ENCODE measurements around the gene RALGAPB.

The RALGAPB gene

GRCh38 chr20:38584099-38584763, 111.6 kb downstream of the RALGAPB start:
- H3K79me2 ChIP-seq (ENCODE audit: insufficient read depth, low read length): no peaks in the 10 kb centered on the region
- no peaks in the 10 kb centered on the region for H3K36me3 ChIP-seq (ENCODE audit: insufficient read depth, low read length)
- no peaks in the 10 kb centered on the region for H3K9me3 ChIP-seq (ENCODE audit: insufficient read depth, low read length, severe bottlenecking)
- no peaks in the 10 kb centered on the region for H3K27me3 ChIP-seq (ENCODE audit: insufficient read depth, low read length, poor library complexity)
- H3K4me1 ChIP-seq (ENCODE audit: insufficient read depth, low read length): no peaks in the 10 kb centered on the region
- no peaks in the 10 kb centered on the region; the same call in 1 of the 2 replicates for H4K20me1 ChIP-seq (ENCODE audit: insufficient read depth, low read length)
- no peak for TF ChIP-seq CTCF (IDR thresholded peaks at IDR 0.05; ENCODE audit: borderline replicate concordance, extremely low read depth, low read length, poor library complexity, severe bottlenecking)
- TF ChIP-seq EZH2 (IDR thresholded peaks at IDR 0.05; ENCODE audit: borderline replicate concordance, low read depth, low read length, severe bottlenecking): no peak
- ATAC-seq (ENCODE audit: insufficient read depth, low read depth) (no peak), DNase-seq (no peak)
- no peak overlapping the region for H3K27ac ChIP-seq (ENCODE audit: low read length)
- no peak overlapping the region for H2AFZ ChIP-seq (ENCODE audit: low read depth, low read length)
- no peak overlapping the region for H3K4me2 ChIP-seq (ENCODE audit: insufficient read depth, low read length)
- H3K4me3 ChIP-seq (ENCODE audit: low read depth in 1 of 2, low read length in 2 of 2): no peak overlapping the region
- no peak overlapping the region for H3K9ac ChIP-seq (ENCODE audit: low read depth, low read length)

GRCh38 chr20:38585404-38586180, 112.9 kb downstream of the RALGAPB start:
- Histone ChIP-seq H3K27me3 (ENCODE audit: insufficient read depth, low read length, poor library complexity) (no peaks in the 10 kb centered on the region), H3K9ac (ENCODE audit: low read depth, low read length) (no peak overlapping the region), H3K27ac (ENCODE audit: low read length) (no peak overlapping the region), H2AFZ (ENCODE audit: low read depth, low read length) (no peak overlapping the region), H3K4me1 (ENCODE audit: insufficient read depth, low read length) (no peaks in the 10 kb centered on the region), H3K4me2 (ENCODE audit: insufficient read depth, low read length) (no peak overlapping the region), H4K20me1 (ENCODE audit: insufficient read depth, low read length) (no peaks in the 10 kb centered on the region; the same call in 1 of the 2 replicates), H3K9me3 (ENCODE audit: insufficient read depth, low read length, severe bottlenecking) (no peaks in the 10 kb centered on the region), H3K36me3 (ENCODE audit: insufficient read depth, low read length) (no peaks in the 10 kb centered on the region), H3K79me2 (ENCODE audit: insufficient read depth, low read length) (no peaks in the 10 kb centered on the region), H3K4me3 (ENCODE audit: low read depth in 1 of 2, low read length in 2 of 2) (no peak overlapping the region)
- no peak for TF ChIP-seq EZH2 (IDR thresholded peaks at IDR 0.05; ENCODE audit: borderline replicate concordance, low read depth, low read length, severe bottlenecking)
- TF ChIP-seq CTCF (IDR thresholded peaks at IDR 0.05; ENCODE audit: borderline replicate concordance, extremely low read depth, low read length, poor library complexity, severe bottlenecking): no peak
- ATAC-seq (ENCODE audit: insufficient read depth, low read depth) (no peak), DNase-seq (no peak)

GRCh38 chr20:38586181-38586525, 113.5 kb downstream of the RALGAPB start:
- H3K27me3 ChIP-seq (ENCODE audit: insufficient read depth, low read length, poor library complexity): no peaks in the 10 kb centered on the region
- no peak for ATAC-seq (ENCODE audit: insufficient read depth, low read depth)

More at GRCh38 chr20:38586181-38586525, 113.5 kb downstream of the RALGAPB start:
- Histone ChIP-seq H3K9me3 (ENCODE audit: insufficient read depth, low read length, severe bottlenecking) (no peaks in the 10 kb centered on the region), H4K20me1 (ENCODE audit: insufficient read depth, low read length) (no peaks in the 10 kb centered on the region; the same call in 1 of the 2 replicates), H3K36me3 (ENCODE audit: insufficient read depth, low read length) (no peaks in the 10 kb centered on the region), H3K4me1 (ENCODE audit: insufficient read depth, low read length) (no peaks in the 10 kb centered on the region), H3K4me3 (ENCODE audit: low read depth in 1 of 2, low read length in 2 of 2) (no peak overlapping the region), H3K9ac (ENCODE audit: low read depth, low read length) (no peak overlapping the region), H3K27ac (ENCODE audit: low read length) (no peak overlapping the region), H3K4me2 (ENCODE audit: insufficient read depth, low read length) (no peak overlapping the region), H3K79me2 (ENCODE audit: insufficient read depth, low read length) (no peaks in the 10 kb centered on the region), H2AFZ (ENCODE audit: low read depth, low read length) (no peak overlapping the region)
- no peak for DNase-seq
- TF ChIP-seq EZH2 (IDR thresholded peaks at IDR 0.05; ENCODE audit: borderline replicate concordance, low read depth, low read length, severe bottlenecking) (no peak), CTCF (IDR thresholded peaks at IDR 0.05; ENCODE audit: borderline replicate concordance, extremely low read depth, low read length, poor library complexity, severe bottlenecking) (no peak)

Measured in DND-41 (cell line).